ENCODE results near the gene ERCC6.
A peak's percentile ranks its signal among the peaks of the same experiment; 100 is the strongest.

ERCC6 gene

DNA sequence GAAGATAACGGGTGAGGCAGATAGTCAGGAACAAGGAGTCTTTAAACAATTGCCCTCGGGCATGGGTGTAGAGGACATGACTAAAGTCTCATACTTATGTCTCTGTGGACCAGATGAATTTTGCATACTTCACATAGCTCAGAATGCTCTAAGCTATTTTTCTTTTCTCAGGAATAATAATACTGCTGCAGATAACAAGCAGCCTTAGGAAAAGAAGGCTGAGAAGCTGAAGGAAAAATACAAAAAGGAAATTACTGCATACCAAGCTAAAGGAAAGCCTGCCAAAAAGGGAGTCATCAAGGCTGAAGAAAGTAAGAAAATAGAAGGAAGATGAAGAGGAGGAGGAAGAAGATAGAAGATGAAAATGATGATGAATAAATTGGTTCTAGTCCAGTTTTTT lies 13.4 kb upstream of the ERCC6 start:
- TF ChIP-seq, protein P1, sequence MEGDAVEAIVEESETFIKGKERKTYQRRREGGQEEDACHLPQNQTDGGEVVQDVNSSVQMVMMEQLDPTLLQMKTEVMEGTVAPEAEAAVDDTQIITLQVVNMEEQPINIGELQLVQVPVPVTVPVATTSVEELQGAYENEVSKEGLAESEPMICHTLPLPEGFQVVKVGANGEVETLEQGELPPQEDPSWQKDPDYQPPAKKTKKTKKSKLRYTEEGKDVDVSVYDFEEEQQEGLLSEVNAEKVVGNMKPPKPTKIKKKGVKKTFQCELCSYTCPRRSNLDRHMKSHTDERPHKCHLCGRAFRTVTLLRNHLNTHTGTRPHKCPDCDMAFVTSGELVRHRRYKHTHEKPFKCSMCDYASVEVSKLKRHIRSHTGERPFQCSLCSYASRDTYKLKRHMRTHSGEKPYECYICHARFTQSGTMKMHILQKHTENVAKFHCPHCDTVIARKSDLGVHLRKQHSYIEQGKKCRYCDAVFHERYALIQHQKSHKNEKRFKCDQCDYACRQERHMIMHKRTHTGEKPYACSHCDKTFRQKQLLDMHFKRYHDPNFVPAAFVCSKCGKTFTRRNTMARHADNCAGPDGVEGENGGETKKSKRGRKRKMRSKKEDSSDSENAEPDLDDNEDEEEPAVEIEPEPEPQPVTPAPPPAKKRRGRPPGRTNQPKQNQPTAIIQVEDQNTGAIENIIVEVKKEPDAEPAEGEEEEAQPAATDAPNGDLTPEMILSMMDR (IDR thresholded peaks at IDR 0.05; ENCODE audit: low read depth, low read length): no peak
- peak; percentile 88 to 95 for DNase-seq (ENCODE audit: low read depth in 2 of 2)
- no peak overlapping the region for H3K4me3 ChIP-seq (replicated peaks in 1 of 2; ENCODE audit: low read depth in 2 of 2, low read length in 2 of 2)

DNA sequence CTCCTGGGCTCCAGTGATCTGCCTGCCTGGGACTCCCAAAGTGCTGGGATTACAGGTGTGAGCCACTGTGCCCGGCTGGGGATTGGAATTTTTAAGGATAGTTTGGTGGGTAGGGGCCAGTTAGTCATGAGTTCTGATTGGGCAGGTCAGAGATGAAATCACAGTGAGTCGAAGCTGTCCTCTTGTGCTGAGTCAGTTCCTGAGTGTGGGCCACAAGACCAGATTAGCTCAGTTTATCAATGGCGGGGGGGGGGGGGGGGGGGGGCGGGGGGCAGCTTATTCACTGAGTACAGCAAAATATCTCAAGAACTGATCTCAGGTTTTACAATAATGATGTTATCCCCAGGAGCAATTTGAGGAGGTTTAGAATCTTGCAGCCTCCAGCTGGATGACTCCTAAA lies 11.6 kb upstream of the ERCC6 start:
- TF ChIP-seq, protein P1 (IDR thresholded peaks at IDR 0.05; ENCODE audit: low read depth, low read length): no peak
- no peak overlapping the region for H3K4me3 ChIP-seq (replicated peaks in 1 of 2; ENCODE audit: low read depth in 2 of 2, low read length in 2 of 2)
- peak; percentile 58 to 86 for DNase-seq (ENCODE audit: low read depth in 2 of 2)

- no peak overlapping the region for H3K4me3 ChIP-seq (replicated peaks in 1 of 2; ENCODE audit: low read depth in 2 of 2, low read length in 2 of 2)
- no peak for DNase-seq (ENCODE audit: low read depth in 2 of 2)
- TF ChIP-seq, protein P1 (IDR thresholded peaks at IDR 0.05; ENCODE audit: low read depth, low read length): no peak
These were observed 10.9 kb upstream of the ERCC6 start for GRCh38 chr10:49549640-49550346.

GRCh38 chr10:49543604-49544003 lies 4.7 kb upstream of the ERCC6 start:
- TF ChIP-seq, protein P1 (IDR thresholded peaks at IDR 0.05; ENCODE audit: low read depth, low read length): no peak
- DNase-seq (ENCODE audit: low read depth in 2 of 2): no peak
- H3K4me3 ChIP-seq (replicated peaks in 1 of 2; ENCODE audit: low read depth in 2 of 2, low read length in 2 of 2): no peak overlapping the region

DNA sequence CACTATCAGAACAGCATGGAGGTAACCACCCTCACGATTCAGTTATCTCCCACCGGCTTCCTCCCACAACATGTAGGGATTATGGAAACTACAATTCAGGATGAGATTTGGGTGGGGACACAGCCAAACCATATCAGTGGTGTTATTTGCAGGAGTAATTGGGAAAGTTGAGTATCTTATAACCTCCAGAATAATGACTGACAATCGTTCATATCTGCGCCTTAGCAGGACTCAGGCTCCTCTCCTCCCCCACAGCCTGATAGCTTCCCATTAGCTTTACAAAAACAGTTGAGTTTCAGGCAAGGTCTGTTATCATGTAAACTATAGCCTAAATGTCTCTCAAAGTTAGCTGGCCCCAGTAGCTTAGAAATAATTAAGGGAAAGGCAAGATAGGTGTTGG lies 3.4 kb upstream of the ERCC6 start:
- no peak for DNase-seq (ENCODE audit: low read depth in 2 of 2)
- H3K4me3 ChIP-seq (replicated peaks in 1 of 2; ENCODE audit: low read depth in 2 of 2, low read length in 2 of 2): no peak overlapping the region
- TF ChIP-seq, protein P1 (IDR thresholded peaks at IDR 0.05; ENCODE audit: low read depth, low read length): no peak

DNA sequence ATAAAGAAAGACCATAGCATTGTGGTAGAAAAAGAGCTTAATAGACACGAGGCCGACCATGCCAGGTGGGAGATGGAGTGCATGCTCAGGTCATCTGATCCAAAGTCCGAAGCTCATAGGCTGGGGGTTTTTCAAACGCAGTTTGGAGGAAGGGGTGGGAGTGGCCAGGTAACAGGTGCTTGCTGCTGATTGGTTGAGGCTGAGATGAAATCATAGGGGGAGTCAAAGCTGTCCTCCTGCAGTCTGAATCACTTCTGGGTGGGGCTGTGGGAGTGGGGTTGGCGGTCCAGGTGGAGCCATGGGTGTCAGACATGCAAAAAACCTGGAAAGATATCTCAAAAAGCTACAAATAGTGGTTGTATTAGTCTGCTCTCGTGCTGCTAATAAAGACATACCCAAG lies 2.8 kb upstream of the ERCC6 start:
- TF ChIP-seq, protein P1 (IDR thresholded peaks at IDR 0.05; ENCODE audit: low read depth, low read length): no peak
- H3K4me3 ChIP-seq (replicated peaks in 1 of 2; ENCODE audit: low read depth in 2 of 2, low read length in 2 of 2): no peak overlapping the region
- no peak for DNase-seq (ENCODE audit: low read depth in 2 of 2)

Measured in cardiac fibroblast (primary cell).